ENCODE measurements around the gene ETV6.

GRCh38 chr12:11623382-11623781 is 26.1 kb upstream of the ETV6 start:
- TF ChIP-seq CTCF (IDR thresholded peaks at IDR 0.05) = no peak
- no peak for TF ChIP-seq POLR2A (IDR thresholded peaks at IDR 0.05)

All from lower leg skin (tissue), 3 donors.